GM21723 (cell line): ENCODE data around the gene C12orf42.
A peak's percentile ranks its signal among the peaks of the same experiment; 100 is the strongest.

Source experiments
- ATAC-seq: cut with Tn5 transposase; IDR thresholded peaks from one replicate; pipeline ENCODE4 v1.9.1; 2021; ENCODE audit warnings: mild to moderate bottlenecking, moderate library complexity; ENCODE audit not compliant: unreplicated experiment

C12orf42 gene

GRCh38 chr12:103495469-103496456, at the start of gene C12orf42:
TSS of gene C12orf42 (minus strand) at chr12:103495968. CDS start at chr12:103478426, 17,542 bp downstream.
- ATAC-seq, result peak; percentile 78

DNA sequence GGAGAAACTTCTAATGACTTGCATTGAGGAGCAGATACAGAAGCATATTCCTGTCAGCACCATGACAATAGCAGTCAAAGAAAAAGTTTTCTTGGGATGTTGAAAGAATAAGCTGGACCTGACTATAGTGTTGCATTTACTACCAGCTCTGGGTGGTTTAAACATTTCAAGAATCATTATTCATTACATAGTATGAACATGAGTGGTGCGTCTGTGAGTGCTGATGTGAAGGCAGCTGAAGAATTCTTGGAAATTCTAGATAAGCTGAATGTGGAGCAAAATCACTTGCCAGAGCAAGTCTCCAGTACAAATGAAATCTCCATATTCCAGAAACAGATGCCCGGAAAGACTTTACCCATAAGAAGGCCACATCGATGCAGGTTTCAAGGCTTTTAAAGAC, 46.3 kb upstream of the C12orf42 start:
- ATAC-seq, result no peak

GRCh38 chr12:103540319-103540718, 44.6 kb upstream of the C12orf42 start:
- ATAC-seq, result no peak

DNA sequence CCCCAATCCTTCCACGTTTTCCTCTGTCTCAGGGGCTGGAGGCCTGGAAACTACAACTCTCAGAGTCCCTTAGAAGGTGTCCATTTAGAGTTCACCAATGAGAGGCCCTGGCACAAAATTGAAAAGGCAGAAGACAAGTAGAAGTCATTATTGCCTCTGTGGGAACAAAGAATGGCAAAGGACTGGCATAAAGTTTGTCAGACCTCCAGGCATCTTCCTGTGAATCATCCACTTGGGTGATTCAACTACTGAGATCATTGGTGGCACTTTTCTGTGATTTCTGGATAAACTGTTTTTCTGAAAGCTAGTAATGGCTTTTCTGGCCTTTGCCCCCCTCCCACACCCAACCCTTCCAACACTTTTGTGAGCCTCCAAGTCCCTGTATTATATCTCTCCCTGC, 42.6 kb upstream of the C12orf42 start:
- no peak for ATAC-seq

DNA sequence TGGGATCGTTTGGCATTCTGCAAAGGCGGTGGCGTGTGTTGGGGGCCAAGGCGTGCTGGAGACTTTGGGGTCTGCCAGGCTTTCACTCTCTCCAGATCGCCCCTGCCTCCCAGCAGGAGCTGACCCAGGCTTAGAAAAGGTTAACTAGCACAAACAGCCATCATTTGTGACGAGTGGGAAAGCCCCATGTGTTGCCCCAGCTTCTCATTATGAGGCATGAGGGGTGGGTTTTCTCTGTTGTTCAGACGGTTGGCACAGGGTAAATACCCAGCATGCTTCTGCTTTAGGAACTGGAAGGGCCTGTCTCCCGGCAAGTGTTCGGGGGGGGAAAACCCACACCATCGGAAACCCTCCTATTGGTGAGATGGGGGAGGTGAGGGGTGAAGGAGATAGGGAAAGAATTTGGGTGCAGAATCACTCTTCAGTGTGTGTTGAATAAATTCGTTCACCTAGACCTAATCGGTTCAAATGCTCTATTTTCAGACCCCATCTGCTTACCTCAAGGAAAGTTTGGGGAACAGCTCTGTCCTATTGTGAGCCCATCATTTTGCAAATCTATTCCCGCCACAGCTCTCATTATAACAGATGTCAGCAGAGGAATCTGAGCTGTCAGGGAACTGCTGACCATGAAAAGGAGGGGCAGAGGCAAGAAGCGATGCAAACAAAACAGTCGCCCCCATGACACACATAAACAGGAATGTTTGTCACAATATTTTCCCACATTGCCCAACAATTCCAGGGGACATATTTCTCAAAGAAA, 34.7 kb upstream of the C12orf42 start:
- ATAC-seq, result no peak

GRCh38 chr12:103529306-103529705, 33.5 kb upstream of the C12orf42 start:
- ATAC-seq, result no peak

- no peak for ATAC-seq
Measured at GRCh38 chr12:103524238-103524875, 28.6 kb upstream of the C12orf42 start.

- ATAC-seq, result no peak
Measured at GRCh38 chr12:103523771-103524170, 28.0 kb upstream of the C12orf42 start.

DNA sequence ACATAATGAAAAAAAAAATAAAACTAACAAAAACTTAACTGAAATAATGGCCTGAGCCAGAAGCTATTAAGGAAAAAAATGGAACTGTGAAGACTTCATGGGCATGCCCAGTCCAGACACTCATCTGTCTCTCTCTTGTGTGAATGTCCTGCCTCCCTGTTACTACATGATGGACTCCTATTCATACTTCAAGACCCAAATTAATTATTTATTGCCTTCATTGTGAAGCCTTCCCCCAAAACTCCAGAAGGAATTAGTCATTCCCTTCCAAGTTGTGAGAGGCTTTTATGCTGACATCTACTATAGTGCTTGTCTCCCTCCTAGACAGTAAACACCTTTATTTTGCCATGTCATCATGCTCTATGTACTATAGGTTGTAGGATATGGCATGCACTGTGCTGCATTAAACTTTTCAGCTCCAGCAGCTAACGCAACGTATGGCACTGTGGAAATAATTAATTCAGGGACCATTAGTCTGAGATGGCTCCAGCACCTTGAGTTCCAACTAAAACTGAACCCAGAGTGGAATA, 25.0 kb upstream of the C12orf42 start:
- ATAC-seq, result no peak

DNA sequence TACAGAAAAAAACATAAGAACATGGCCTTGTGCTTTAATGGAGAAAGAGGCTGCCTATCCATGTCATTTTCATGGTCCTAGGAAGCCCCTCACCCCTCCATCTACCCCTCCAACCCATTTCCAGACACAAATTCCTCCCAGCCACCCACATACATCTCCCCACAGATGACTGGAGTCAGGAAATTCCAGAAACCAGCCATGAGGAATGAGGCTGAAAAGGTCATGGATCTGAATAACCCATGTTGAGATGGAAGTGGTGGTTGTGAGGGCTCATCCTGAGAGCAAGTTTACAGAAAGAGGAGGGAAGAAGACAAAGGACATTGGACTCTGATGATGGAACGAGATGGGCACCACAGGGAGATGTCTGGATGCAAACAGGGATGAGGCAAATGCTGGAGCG, 23.9 kb upstream of the C12orf42 start:
- ATAC-seq, result no peak

GRCh38 chr12:103518899-103519298, 23.1 kb upstream of the C12orf42 start:
- ATAC-seq, result no peak

- ATAC-seq, result no peak
Measured at GRCh38 chr12:103517161-103517560, 21.4 kb upstream of the C12orf42 start.

GRCh38 chr12:103515341-103515740, 19.6 kb upstream of the C12orf42 start:
- no peak for ATAC-seq

DNA sequence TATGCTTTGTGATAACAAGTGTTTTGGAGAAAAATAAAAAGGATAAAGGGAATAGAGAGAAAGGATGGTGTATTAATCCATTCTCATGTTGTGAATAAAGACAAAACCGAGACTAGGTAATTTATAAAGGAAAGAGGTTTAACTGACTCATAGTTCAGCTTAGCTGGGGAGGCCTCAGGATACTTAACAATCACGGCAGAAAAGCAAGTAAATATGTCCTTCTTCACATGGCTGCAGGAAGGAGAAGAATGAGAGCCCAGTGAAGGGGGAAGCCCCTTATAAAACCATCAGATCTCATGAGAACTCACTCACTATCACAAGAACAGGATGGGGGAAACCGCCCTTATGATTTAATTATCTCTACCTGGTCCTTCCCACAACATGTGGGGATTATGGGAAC, 18.1 kb upstream of the C12orf42 start:
- no peak for ATAC-seq

DNA sequence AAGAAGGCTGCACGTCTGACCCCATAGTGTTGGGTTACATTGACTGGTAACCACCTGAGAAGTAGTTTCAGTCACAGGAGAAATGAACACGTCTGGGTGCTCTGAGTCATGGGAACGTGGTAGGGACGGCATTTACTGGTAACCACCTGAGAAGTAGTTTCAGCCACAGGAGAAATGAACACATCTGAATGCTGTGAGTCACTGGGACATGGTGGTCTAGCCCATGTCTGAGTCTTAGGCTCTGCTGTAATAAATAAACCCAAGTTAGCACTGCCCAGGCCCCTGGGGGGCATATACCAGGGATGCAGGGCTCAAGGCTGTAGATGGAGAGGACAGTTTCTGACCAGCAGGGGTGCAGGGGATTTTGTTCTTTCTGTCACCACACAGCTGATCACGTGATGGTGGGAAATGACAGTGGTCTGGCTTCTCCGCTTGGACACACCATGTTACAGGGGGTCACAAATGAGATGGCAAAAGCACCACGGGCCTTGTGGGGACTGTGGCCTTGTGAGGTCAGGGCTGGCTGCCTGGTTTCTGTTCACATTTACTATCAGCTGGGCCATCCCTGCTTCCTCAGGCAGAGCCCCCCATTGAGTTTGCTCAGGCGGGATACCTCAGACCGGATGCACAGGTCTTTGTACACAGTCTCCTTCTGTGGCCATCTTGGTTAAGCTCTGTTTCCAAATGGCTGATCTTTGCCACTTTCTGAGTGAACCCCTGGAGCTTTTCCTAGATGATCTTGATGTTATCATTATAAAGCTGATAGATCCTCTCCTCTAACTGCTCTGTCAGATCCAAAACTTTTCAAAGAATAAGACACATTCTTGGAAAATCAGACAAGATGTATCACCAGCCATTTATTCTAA, 9.8 kb upstream of the C12orf42 start:
- peak; percentile 89 for ATAC-seq

GRCh38 chr12:103504606-103505005, 8.8 kb upstream of the C12orf42 start:
- ATAC-seq, result no peak

DNA sequence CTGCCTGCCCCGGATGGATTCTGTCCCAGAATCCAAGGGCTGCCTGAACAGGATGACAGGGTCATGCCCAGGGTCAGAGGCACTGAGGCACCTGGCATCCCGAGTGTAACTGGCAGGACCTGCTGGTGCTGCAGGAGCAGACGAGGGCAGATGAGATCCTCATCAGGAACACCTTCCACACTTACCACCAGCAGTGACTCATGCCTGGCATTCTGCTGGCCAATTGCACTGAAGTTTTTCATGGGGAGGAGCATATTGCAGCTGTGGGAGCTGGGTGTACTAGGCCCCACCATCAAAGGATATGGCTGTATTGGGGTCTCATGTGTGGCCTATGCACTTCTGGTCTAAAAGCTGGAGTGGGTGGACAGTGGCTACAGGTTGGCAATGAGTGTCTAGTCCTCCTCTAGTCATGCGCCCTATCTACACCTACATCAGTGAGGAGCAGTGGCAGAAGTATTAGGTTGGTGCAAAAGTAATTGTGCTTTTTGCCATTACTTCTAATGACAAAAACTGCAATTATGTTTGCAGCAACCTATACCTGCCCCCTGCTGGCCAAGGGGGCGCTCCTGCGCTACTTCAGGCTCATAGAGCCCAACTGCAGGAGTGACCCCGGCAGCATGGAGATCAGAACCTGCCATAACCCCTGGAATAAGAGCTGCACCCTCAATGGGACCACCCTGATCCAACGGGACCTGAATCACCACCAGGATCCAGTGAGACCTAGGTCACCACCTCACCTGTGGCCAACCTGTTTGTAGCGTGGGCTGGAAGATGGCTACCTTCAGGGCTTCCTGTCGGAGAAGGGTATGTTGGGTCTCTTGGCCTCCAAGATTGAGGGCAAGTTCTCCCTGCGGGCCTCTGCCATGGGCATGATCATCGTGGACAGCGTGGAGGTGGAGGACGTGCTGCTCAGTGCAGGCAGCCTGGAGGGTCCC, 8.0 kb upstream of the C12orf42 start:
- no peak for ATAC-seq

DNA sequence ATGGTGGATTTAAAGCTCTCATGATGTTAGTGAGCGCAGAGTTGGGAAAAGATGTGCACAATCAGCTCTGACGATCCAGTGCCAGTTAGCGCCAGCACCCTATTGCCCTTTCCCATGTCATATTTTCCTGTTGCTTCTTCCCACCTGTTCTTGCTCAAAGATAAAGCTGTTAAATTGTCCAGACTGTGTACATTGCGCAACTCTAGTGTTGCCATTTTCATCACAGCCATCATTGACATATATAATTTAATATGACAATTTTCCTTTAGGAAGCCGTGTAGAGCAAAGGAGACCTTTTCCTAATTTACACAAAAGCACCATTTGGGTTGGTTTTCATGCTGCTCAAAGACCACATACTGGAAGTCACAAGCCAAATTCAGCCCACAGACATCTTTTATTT, 5.7 kb upstream of the C12orf42 start:
- ATAC-seq, result no peak

- no peak for ATAC-seq
Measured at GRCh38 chr12:103499571-103499970, 3.8 kb upstream of the C12orf42 start.
